BLaER1 treated with 17β-estradiol and CSF1 and Interleukin-3, amounts not matched to agents 10 nM and 100 nM (cell line): ENCODE data around the gene FAM169A.

Experiments used
- H3K27ac ChIP-seq, 11 experiments: shearing (Covaris generic); formaldehyde crosslinking; 2 replicates each; pipeline ENCODE4 v1.8.1; 2022
- H3K27me3 ChIP-seq, 11 experiments: shearing (Covaris generic); formaldehyde crosslinking; 2 replicates each; pipeline ENCODE4 v1.8.1; 2022
- H3K36me3 ChIP-seq, 11 experiments: shearing (Covaris generic); formaldehyde crosslinking; 2 replicates each; pipeline ENCODE4 v1.8.1; 2022
- H3K4me1 ChIP-seq, 10 experiments: shearing (Covaris generic); formaldehyde crosslinking; 2 replicates each; pipeline ENCODE4 v1.8.1; 2022
- H3K4me2 ChIP-seq, 11 experiments: shearing (Covaris generic); formaldehyde crosslinking; 2 replicates each; pipeline ENCODE4 v1.8.1; 2022
- H3K4me3 ChIP-seq, 10 experiments: shearing (Covaris generic); formaldehyde crosslinking; 2 replicates each; pipeline ENCODE4 v1.8.1; 2022
- H3K9ac ChIP-seq, 11 experiments: shearing (Covaris generic); formaldehyde crosslinking; 2 replicates each; pipeline ENCODE4 v1.8.1; 2022
- H3K9me3 ChIP-seq, 11 experiments: shearing (Covaris generic); formaldehyde crosslinking; replicated peaks in 1 of 11; 2 replicates each; pipeline ENCODE4 v1.8.1; 2022
- H4K20me1 ChIP-seq, 11 experiments: shearing (Covaris generic); formaldehyde crosslinking; 2 replicates each; pipeline ENCODE4 v1.8.1; 2022
- Cebpa-rat ChIP-seq, 11 experiments: shearing (Covaris generic); IDR thresholded peaks; 2 replicates each; pipeline ENCODE4 v1.8.1; 2022

Gene FAM169A

GRCh38 chr5:74853256-74853655 lies 12.9 kb downstream of the FAM169A start:
- Histone ChIP-seq H3K4me3 (no peak overlapping the region), H3K27ac (peak overlapping the region in 1 of 11 experiments; percentile 79; a peak in 1 of 22 replicates), H3K4me2 (no peak overlapping the region), H3K4me1 (peaks cover 13 to 23% (median 17%) of the 10 kb centered on the region in 10 experiments; a peak in 19 of 20 replicates), H4K20me1 (no peaks in the 10 kb centered on the region), H3K9ac (no peak overlapping the region), H3K9me3 (peaks cover 13 to 36% (median 31%) of the 10 kb centered on the region in 11 experiments), H3K36me3 (peaks cover 0 to 12% (median 0%) of the 10 kb centered on the region in 11 experiments; a peak in 4 of 22 replicates), H3K27me3 (no peaks in the 10 kb centered on the region)
- TF ChIP-seq Cebpa-rat (IDR thresholded peaks at IDR 0.05) = no peak

- Histone ChIP-seq H3K4me3 (peak overlapping the region in 8 of 10 experiments; percentile 2 to 50 (median 28); a peak in 11 of 20 replicates), H3K36me3 (peaks cover 0 to 12% (median 0%) of the 10 kb centered on the region in 11 experiments; a peak in 4 of 22 replicates), H3K4me1 (peaks cover 13 to 23% (median 17%) of the 10 kb centered on the region in 10 experiments; a peak in 19 of 20 replicates), H3K9me3 (peaks cover 13 to 27% (median 20%) of the 10 kb centered on the region in 11 experiments), H3K27me3 (no peaks in the 10 kb centered on the region), H3K27ac (peak overlapping the region; percentile 37 to 79 (median 65); a peak in 21 of 22 replicates), H3K9ac (peak overlapping the region; percentile 3 to 60 (median 30); a peak in 8 of 22 replicates), H3K4me2 (peak overlapping the region; percentile 48 to 87 (median 67)), H4K20me1 (no peaks in the 10 kb centered on the region)
- TF ChIP-seq Cebpa-rat (IDR thresholded peaks at IDR 0.05) = no peak
Measured at GRCh38 chr5:74851684-74852353, 14.4 kb downstream of the FAM169A start.

- no peak for TF ChIP-seq Cebpa-rat (IDR thresholded peaks at IDR 0.05)
- Histone ChIP-seq H3K4me1 (peaks cover 13 to 23% (median 17%) of the 10 kb centered on the region in 10 experiments; a peak in 19 of 20 replicates), H3K4me3 (no peak overlapping the region), H3K36me3 (peaks cover 0 to 10% (median 0%) of the 10 kb centered on the region in 11 experiments; a peak in 3 of 22 replicates), H3K27ac (peak overlapping the region in 9 of 11 experiments; percentile 12 to 79 (median 69); a peak in 17 of 22 replicates), H3K4me2 (peak overlapping the region; percentile 48 to 87 (median 65)), H3K27me3 (no peaks in the 10 kb centered on the region), H3K9ac (peak overlapping the region in 4 of 11 experiments; percentile 8 to 41 (median 24); a peak in 2 of 22 replicates), H3K9me3 (peaks cover 8 to 18% (median 11%) of the 10 kb centered on the region in 11 experiments), H4K20me1 (no peaks in the 10 kb centered on the region)
Measured at GRCh38 chr5:74850789-74851425, 15.3 kb downstream of the FAM169A start.

GRCh38 chr5:74850030-74850429 lies 16.2 kb downstream of the FAM169A start:
- no peak for TF ChIP-seq Cebpa-rat (IDR thresholded peaks at IDR 0.05)

GRCh38 chr5:74848553-74849025 lies 17.6 kb downstream of the FAM169A start:
- Histone ChIP-seq H3K9ac (no peak overlapping the region), H3K27ac (no peak overlapping the region), H3K36me3 (no peaks in the 10 kb centered on the region), H3K9me3 (peaks cover 0 to 8% (median 0%) of the 10 kb centered on the region in 11 experiments; a peak in 2 of 22 replicates), H3K27me3 (no peaks in the 10 kb centered on the region), H3K4me2 (no peak overlapping the region), H4K20me1 (no peaks in the 10 kb centered on the region), H3K4me1 (peaks cover 13 to 23% (median 17%) of the 10 kb centered on the region in 10 experiments; a peak in 19 of 20 replicates), H3K4me3 (no peak overlapping the region)
- TF ChIP-seq Cebpa-rat (IDR thresholded peaks at IDR 0.05) = no peak

More at GRCh38 chr5:74850030-74850429, 16.2 kb downstream of the FAM169A start:
- Histone ChIP-seq H3K4me2 (no peak overlapping the region), H4K20me1 (no peaks in the 10 kb centered on the region), H3K27ac (no peak overlapping the region), H3K9me3 (peaks cover under 1 to 9% (median 3%) of the 10 kb centered on the region in 11 experiments; a peak in 14 of 22 replicates), H3K9ac (no peak overlapping the region), H3K4me3 (no peak overlapping the region), H3K27me3 (no peaks in the 10 kb centered on the region), H3K36me3 (0 out of 22 replicates have a peak, but pooled peaks cover 0 to 2% (median 0%) of the 10 kb centered on the region in 11 experiments), H3K4me1 (peaks cover 13 to 23% (median 17%) of the 10 kb centered on the region in 10 experiments; a peak in 19 of 20 replicates)

- H3K36me3 ChIP-seq = peaks cover 0 to 44% (median 25%) of the 10 kb centered on the region in 11 experiments; a peak in 13 of 22 replicates
- H3K9ac ChIP-seq = no peak overlapping the region
- peaks cover 0 to 26% (median 11%) of the 10 kb centered on the region in 10 experiments; a peak in 13 of 20 replicates for H3K4me1 ChIP-seq
- H4K20me1 ChIP-seq = no peaks in the 10 kb centered on the region
- peak in 1 of 11 experiments; percentile 21; a peak in 1 of 22 replicates for TF ChIP-seq Cebpa-rat (IDR thresholded peaks at IDR 0.05)
- peak overlapping the region in 1 of 11 experiments; percentile 35; a peak in 1 of 22 replicates for H3K27ac ChIP-seq
- H3K27me3 ChIP-seq = no peaks in the 10 kb centered on the region
- H3K4me3 ChIP-seq = peak overlapping the region in 3 of 10 experiments; percentile 14 to 28 (median 28); a peak in 4 of 20 replicates
- H3K4me2 ChIP-seq = no peak overlapping the region
- peaks cover 11 to 70% (median 44%) of the 10 kb centered on the region in 11 experiments for H3K9me3 ChIP-seq
Measured at GRCh38 chr5:74839229-74839628, 27.0 kb downstream of the FAM169A start.

GRCh38 chr5:74838262-74838661 lies 27.9 kb downstream of the FAM169A start:
- H3K4me2 ChIP-seq = peak overlapping the region in 8 of 11 experiments; percentile 39 to 78 (median 56); a peak in 16 of 22 replicates
- peak overlapping the region in 3 of 11 experiments; percentile 10 to 45 (median 35); a peak in 3 of 22 replicates for H3K27ac ChIP-seq
- no peak for TF ChIP-seq Cebpa-rat (IDR thresholded peaks at IDR 0.05)
- H3K4me1 ChIP-seq = peaks cover 0 to 26% (median 11%) of the 10 kb centered on the region in 10 experiments; a peak in 13 of 20 replicates
- peak overlapping the region in 2 of 10 experiments; percentile 16 to 28; a peak in 2 of 20 replicates for H3K4me3 ChIP-seq
- H4K20me1 ChIP-seq = no peaks in the 10 kb centered on the region
- no peaks in the 10 kb centered on the region for H3K27me3 ChIP-seq
- 0 out of 22 replicates have a peak overlapping the region, but pooled peaks of 1 of the 11 experiments have one; percentile 22 for H3K9ac ChIP-seq
- peaks cover 11 to 62% (median 43%) of the 10 kb centered on the region in 11 experiments for H3K9me3 ChIP-seq
- peaks cover 0 to 50% (median 25%) of the 10 kb centered on the region in 11 experiments; a peak in 14 of 22 replicates for H3K36me3 ChIP-seq

GRCh38 chr5:74837115-74837514 lies 29.1 kb downstream of the FAM169A start:
- peaks cover 11 to 62% (median 43%) of the 10 kb centered on the region in 11 experiments for H3K9me3 ChIP-seq
- H3K9ac ChIP-seq = no peak overlapping the region
- H3K27me3 ChIP-seq = no peaks in the 10 kb centered on the region
- H3K4me2 ChIP-seq = peak overlapping the region in 2 of 11 experiments; percentile 70 to 78; a peak in 1 of 22 replicates
- no peak overlapping the region for H3K4me3 ChIP-seq
- no peak overlapping the region for H3K27ac ChIP-seq
- peaks cover 0 to 54% (median 25%) of the 10 kb centered on the region in 11 experiments; a peak in 14 of 22 replicates for H3K36me3 ChIP-seq
- no peaks in the 10 kb centered on the region for H4K20me1 ChIP-seq
- TF ChIP-seq Cebpa-rat (IDR thresholded peaks at IDR 0.05) = no peak
- peaks cover 0 to 26% (median 11%) of the 10 kb centered on the region in 10 experiments; a peak in 13 of 20 replicates for H3K4me1 ChIP-seq
